H1 (cell line): ENCODE data around the gene CYP46A1. TPM values are rescaled to one million over a fixed set of nuclear protein-coding genes. Genes with fewer than 3 reads are reported as not detected.

ENCODE experiments used
- GABPA ChIP-seq: IDR thresholded peaks from 2 replicates; pipeline ENCODE4 v1.6.1; 2011; ENCODE audit warnings: mild to moderate bottlenecking, low read length, moderate library complexity, borderline replicate concordance; ENCODE audit not compliant: insufficient read depth
- JUN ChIP-seq: IDR thresholded peaks from 2 replicates; pipeline ENCODE4 v1.6.1; 2011; ENCODE audit warnings: low read depth, mild to moderate bottlenecking, improper control_type of control experiment, low read length
- JUND ChIP-seq: IDR thresholded peaks from 2 replicates; pipeline ENCODE4 v1.6.1; 2011; ENCODE audit warnings: mild to moderate bottlenecking, improper control_type of control experiment, low read length
- POU5F1 ChIP-seq: IDR thresholded peaks from 2 replicates; pipeline ENCODE4 v1.6.1; 2011; ENCODE audit warnings: low read depth, mild to moderate bottlenecking, low read length, moderate library complexity
- RBBP5 ChIP-seq: IDR thresholded peaks from 2 replicates; pipeline ENCODE4 v1.7.1; 2012; ENCODE audit warnings: low read depth, mild to moderate bottlenecking, inconsistent platforms, low read length, moderate library complexity, borderline replicate concordance
- RNF2 ChIP-seq: fragments of 200-900, 300-1000 bp; sonication (generic); IDR thresholded peaks from 2 replicates; pipeline ENCODE4 v1.7.1; 2016; ENCODE audit warnings: borderline replicate concordance, low read depth, mild to moderate bottlenecking, antibody characterized with exemption, low read length; ENCODE audit not compliant: poor library complexity, severe bottlenecking; ENCODE audit errors: missing control alignments
- SIX5 ChIP-seq: IDR thresholded peaks from 2 replicates; pipeline ENCODE4 v1.6.1; 2011; ENCODE audit warnings: mild to moderate bottlenecking, low read depth, low read length
- SP1 ChIP-seq: IDR thresholded peaks from 2 replicates; pipeline ENCODE4 v1.6.1; 2011; ENCODE audit warnings: low read depth, low read length
- TAF1 ChIP-seq: IDR thresholded peaks from 2 replicates; pipeline ENCODE4 v1.6.1; 2011; ENCODE audit warnings: mild to moderate bottlenecking, low read depth, low read length
- polyA plus RNA-seq, 7 experiments: library from polyadenylated mRNA; depleted of rRNA in 3 of 7; stranded (reverse) in 5 of 7; unstranded in 2 of 7; fragments of >200 nt in 5 of 7; fragments of 200-250 nt in 2 of 7; gene quantifications; 1 replicate in 5 of 7; 2 replicates in 1 of 7; 4 replicates in 1 of 7; pipeline versions ENCODE4 v1.2.1 to v1.2.3, GENCODE V29; 2011 to 2013; ENCODE audit warnings: missing spikeins in 2 of 7, mixed read lengths in 2 of 7
- total RNA-seq: library from RNA; stranded (reverse); fragmentation: NEBNext Ultra II Directional; extraction: Animal tissue kit (Norgen Biotek cat#: 25700); gene quantifications from 2 replicates; pipeline ENCODE4 v1.2.1, GENCODE V29; 2021

Gene CYP46A1
- total and polyA plus RNA-seq, 2 of the 8 experiments (the other 6 are each of a cell fraction or from before 2014, with no cell fraction given): 0.41 to 1.3 TPM

DNA sequence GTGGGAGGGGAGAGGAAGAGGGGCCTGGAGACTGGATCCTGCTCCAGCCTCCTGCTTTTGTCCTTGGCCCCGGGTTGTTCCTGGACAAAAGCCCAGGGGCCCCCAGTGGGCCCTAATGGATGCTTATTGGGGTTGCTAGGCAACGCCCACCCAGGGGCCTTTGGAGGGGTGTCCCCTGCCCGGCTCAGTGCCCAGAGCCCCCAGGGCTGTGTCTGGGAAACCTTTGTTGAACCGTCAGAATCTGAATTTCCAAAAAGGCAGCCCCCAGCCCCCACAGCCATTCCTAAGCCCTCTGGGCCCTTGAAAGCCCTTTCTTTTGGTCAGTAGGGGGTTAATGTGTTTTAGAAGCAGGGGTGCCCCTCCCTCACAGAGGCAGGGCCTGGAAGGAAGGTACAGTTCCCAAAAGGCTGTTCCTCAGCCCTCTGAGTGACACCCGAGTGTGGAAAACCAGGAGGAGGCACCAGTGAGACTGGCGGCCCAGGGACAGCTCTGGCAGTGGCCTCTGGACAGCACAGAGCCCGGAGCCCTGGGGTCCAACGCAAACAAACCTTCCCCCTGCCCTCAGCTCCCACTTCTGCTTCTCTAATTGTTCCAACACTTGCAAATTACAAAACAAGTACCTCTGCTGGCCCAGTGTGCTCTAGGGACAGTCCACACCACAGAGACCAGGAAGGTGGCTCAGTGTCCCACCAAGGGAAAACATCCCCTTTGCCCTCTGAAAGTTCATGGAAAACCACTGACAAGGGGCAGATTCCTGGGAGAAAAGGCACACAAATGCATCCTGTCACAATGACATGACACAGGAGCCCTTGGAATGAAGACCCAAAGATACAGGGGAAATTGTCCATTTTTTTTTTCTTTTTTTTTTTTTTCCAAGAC lies 19.8 kb upstream of the CYP46A1 start (continued):
- TF ChIP-seq RBBP5 (peak; percentile 47; the same call in 1 of the 2 replicates), TAF1 (peak; percentile 48; the same call in 1 of the 2 replicates), JUN (no peak), SIX5 (no peak), GABPA (peak; percentile 52; the same call in 1 of the 2 replicates), POU5F1 (peak; percentile 31; the same call in 1 of the 2 replicates), JUND (peak; percentile 5; the same call in 1 of the 2 replicates), SP1 (peak; percentile 80), RNF2 (no peak)
